ENCODE data around the gene LRPPRC.

Gene LRPPRC

DNA sequence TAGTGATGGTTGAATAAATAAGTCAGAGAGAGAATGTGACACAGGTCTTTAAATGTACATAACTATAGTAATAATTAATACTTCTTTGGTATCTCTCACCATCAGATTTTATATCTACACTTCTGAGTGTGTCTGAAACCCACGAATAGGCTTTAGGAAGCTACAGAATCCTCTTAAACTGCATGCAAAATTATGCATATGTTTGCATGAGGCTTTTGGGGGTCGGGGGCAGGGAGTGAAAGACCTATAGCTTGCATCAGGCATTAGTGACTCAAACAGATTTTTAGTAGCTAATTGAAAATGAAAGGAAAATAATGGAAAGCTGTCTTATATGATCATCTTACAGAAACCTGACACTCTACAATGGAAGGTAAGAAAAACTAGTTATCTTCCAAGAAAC lies 14.9 kb downstream of the LRPPRC start:
- in situ Hi-C loops (cut with MboI; ENCODE audit: low sequenced_read_pairs) = no loop called here

DNA sequence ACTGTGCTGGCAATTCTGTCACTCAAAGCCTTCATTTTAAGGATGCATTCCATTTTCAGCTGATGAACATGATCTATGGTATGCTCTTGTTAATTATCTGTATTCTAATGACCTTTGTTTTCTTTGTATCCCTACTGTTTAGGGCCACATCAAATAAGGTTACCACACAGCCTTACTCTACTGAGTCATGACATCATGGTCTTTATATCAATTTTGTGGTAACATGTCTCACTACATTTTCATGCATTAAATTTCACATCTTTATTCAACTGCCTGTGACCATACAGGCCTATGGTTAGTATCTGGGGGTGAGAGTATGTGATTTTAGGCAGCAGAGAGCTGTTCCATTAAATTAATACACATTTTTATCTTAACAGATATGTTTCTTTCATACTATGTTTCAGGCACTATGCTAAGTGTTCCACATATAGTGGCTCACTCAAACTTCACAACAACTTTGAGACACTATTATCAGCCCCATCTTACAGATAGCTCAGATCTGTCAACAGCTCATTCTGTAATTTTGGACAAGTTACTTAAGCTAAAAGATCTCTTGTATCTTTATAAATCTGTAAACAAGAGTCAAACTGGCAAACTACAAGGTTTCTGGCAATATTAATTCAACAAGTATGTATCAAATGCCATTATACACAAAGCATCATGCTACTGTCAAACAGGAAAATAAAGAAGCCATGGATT lies 18.0 kb downstream of the LRPPRC start:
- in situ Hi-C loops (cut with MboI; ENCODE audit: low sequenced_read_pairs) = no loop called here

DNA sequence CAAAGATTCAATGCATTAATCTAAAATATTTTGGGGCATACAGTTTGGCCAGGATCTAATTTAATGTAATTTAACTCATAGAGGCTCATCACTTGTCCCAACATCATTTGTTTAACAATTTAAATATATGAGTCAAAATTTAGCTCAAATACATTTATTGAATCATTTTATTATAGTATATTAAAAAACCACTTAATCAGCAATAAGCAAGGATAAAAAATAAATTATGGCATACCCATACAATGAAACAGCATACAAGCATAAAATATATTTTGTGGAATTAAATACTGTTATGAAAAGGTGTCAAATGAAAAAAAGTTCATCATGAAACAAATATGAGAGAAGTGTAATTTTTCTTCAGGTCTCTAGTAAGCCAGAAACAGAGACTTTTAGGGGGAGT lies 34.9 kb downstream of the LRPPRC start:
- in situ Hi-C loops (cut with MboI; ENCODE audit: low sequenced_read_pairs) = no loop called here

DNA sequence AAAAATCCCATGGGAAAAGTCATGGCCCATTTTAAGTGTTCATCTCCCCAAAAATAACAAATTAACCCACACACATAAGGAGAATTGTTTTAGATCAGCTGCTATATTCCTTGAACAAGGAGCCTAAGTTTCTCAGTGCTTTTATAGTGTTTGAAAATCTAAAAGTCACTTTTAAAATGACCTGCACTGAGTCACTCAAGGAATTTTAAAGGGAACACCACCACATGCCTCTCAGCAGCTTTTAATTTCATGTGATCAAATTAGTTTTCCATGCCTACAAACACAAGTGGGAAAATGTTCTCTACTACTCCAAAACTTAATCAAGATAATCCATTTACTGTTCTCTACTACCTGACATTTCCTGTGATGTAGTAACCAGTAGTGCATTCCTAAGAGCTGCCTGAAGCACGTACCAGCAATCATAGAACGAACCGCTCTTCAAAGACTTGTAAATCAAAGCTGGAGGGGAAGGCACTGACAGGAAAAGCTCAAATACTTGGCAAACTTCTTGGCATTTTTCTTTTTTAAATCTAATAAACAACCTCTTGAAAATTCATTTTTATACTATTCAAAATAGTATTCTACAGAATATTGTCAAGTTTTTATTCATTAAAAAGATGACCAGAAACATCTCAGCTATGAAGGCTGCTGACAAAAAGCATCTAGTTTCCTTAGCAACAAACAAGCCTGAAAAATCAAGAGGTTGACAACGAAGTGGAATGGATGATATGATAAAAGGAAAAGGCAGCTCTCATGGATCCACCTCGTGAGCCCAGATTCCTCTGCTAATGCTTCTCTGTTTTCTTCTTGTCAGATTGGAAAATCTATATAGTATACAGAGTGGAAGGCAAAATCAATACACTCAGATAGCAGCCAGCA lies 37.2 kb downstream of the LRPPRC start:
- in situ Hi-C loops (cut with MboI; ENCODE audit: low sequenced_read_pairs) = no loop called here

DNA sequence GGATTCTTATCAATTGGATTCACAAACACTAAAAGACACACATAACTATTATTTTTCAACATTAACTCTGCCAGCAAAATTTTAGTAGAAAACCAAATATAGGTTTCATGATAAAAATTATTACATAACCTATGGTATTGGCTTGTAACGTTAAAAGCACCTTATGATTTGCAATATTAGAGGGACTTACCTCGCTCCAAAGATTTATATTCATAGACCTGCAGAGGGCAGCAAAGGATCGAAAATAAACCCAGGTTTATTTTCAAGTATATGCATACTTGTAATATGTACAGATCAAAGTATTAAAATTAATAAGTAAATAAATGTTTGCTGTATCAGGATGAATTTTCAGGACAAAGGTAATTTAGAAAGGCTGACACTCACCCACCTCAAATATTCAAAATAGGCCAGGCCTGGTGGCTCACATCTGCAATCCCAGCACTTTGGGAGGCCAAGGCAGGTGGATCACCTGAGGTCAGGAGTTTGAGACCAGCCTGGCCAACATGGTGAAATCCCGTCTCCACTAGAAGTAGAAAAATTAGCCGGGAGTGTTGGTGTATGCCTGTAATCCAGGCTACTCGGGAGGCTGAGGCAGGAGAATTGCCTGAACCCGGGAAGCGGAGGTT lies 45.3 kb downstream of the LRPPRC start:
- in situ Hi-C loops (cut with MboI; ENCODE audit: low sequenced_read_pairs) = no loop called here

DNA sequence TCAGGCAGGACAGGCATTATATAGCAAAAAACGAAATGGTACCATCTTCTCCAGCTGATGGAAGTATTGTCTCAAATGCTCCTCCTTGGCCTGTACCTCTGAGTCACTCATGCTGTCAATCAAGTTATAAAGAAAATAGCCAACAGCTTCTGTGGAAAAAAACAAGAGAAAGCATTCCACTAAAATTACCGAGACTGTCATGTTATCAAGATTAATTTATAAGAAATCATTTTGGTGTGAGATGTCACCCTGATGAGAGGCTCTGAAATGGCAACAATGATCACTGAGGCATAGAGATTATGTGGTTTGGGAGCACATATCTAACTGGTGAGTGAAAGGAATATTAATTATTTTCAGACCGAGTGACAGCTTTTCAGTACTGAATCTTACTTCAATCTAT lies 47.4 kb downstream of the LRPPRC start:
- in situ Hi-C loops (cut with MboI; ENCODE audit: low sequenced_read_pairs) = no loop called here

DNA sequence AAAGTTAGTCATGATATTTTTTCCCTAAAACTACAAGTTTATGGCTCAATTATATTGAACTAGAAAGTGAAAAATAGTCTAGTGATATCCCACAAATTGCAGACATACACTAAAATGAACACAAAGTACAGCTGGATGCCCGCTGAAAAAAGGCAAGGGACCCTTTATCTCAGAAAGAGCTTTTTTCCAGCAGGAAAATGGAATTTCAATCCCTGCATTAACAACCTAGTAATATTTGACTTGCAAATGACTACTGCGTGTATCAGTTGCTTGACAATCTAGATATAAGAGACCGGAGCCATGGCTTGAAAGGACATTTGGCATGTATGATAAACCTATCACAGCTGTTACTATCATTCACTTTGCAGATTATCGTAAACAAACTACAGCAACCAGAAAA lies 49.1 kb downstream of the LRPPRC start:
- in situ Hi-C loops (cut with MboI; ENCODE audit: low sequenced_read_pairs) = no loop called here

DNA sequence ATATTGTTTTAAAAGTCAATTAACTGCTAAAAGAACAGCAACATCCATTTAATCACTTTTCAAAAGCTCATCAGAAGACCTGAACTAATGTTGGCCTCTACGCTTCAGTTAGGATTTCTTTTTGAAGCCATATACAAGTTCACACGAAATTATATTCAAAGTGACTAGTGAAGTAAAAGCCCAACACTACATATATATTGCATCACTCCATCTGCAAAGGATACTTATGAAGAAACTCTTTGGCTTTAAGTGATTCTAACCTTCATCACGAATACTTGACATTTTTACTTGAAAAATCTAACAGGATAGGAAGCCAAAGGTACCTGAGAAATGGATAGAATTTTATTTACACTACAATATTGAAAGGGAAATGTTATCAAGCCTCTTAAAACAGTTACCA lies 50.4 kb downstream of the LRPPRC start:
- in situ Hi-C loops (cut with MboI; ENCODE audit: low sequenced_read_pairs) = no loop called here

DNA sequence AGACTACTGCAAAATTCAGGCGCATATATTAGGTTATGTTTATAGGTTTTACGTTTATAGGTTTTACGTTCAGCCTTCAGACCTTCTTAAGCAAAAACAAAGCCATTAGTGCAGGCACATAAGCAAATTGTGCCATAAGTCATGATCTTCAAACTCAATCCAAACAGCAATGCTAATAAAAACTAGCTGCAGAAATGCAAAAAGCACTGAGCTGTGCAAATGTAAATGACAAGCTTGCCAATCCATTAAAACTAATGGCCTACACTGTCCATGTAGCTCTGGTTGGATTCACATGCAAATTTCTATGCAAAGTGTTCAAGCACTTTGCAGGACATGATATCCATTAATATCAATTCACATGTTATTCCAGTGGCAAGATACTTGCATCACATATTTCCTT lies 50.9 kb downstream of the LRPPRC start:
- in situ Hi-C loops (cut with MboI; ENCODE audit: low sequenced_read_pairs) = no loop called here

DNA sequence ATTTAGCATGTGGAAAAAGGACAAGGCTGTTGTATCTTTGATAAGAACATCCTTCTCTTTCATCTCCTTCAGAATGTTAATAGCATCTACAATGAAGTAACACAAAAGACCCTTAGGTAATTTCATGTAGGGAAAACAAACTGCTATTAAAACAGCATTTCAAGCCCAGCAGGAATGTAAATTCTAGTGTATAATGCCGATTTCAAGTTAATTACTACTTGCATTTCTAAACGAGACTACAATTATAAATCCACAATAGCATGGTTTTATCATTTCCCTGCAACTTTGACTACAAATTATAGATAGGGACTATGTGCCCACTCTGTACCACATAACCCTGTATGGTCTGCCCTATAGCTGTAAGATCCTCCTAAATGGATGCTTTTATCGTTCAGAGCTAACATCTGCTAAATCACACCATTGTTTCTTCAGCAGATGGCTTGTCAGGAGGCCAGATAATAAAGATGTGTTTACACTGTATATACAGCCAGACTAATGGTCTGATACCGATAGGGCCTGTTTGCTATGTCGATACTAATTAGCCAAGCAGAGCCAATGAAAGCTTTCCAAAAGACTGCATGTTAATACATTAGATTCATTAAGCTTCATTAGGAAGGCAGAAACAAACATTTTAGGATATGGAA lies 51.9 kb downstream of the LRPPRC start:
- in situ Hi-C loops (cut with MboI; ENCODE audit: low sequenced_read_pairs) = no loop called here

DNA sequence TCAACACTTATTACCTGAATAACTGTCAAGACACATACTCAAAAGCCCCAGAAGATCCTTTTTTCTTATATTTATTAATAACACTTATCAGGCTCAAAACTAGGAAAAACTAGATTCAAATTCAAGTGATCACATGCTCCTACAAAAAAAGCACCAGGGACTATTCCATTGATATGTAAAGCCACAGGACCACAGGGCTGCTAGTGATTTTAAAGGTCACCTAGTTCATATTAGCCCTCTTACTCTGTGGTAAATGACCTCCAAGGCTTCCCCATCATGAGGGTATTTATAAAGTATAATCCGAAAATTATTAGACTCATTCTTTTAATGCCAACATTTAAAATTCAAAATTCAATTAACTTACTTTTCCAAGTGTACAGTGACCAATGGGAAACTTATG lies 52.5 kb downstream of the LRPPRC start:
- in situ Hi-C loops (cut with MboI; ENCODE audit: low sequenced_read_pairs) = no loop called here

DNA sequence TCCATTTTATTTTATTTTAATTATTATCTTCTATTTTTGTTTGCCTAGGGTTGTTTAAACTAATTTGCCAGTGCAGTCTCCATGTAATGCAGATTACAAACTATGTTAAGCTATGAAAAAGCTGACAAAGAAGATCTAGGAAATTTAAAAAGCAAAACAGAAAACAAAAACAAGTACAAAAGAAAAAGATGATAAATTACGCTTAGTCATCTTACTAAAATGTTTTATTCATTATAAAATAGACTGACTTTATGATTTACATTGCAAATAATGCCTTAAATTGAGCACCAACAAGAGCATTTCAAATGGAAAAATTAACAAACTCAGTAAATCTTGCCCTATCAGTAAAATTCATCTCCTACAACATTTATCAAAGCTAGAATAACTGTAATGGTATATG lies 52.9 kb downstream of the LRPPRC start:
- in situ Hi-C loops (cut with MboI; ENCODE audit: low sequenced_read_pairs) = no loop called here

DNA sequence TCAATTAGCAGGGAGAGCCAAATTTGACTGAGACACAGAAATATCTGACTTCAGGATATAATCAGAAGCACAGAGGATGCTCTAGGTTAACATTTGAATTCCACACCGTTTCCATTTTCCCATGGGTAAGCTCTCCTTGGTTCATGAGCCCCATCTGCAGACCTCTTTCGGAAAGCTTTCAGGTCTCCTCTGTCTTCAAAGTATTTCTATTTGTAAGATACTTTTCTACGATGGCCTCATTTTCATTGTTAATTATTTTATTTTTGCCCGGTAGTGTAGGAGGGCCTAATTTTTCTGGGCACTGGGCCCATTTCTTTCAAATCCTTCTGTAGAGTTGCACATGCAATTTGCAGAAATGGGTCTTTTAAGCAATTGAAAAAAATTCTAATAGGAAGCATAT lies 53.8 kb downstream of the LRPPRC start:
- in situ Hi-C loops (cut with MboI; ENCODE audit: low sequenced_read_pairs) = no loop called here

DNA sequence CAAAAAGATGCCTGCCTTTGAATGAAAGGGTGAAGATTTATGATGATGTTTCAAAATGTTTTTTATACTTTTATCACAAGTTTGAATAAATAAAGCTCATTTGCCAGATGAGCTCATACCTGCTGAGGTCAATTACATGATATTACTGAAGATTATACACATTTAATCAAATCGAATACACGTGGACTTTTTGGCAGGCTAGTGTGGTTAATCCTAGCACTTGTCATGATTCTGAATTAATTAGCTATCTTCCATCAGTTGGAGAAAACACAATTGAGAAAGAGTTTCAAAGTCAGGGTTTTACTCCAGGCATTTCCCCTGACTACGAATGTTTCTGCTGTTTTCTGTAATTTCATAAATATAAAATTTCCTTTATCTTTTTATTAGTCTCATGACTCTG lies 54.4 kb downstream of the LRPPRC start:
- in situ Hi-C loops (cut with MboI; ENCODE audit: low sequenced_read_pairs) = no loop called here

DNA sequence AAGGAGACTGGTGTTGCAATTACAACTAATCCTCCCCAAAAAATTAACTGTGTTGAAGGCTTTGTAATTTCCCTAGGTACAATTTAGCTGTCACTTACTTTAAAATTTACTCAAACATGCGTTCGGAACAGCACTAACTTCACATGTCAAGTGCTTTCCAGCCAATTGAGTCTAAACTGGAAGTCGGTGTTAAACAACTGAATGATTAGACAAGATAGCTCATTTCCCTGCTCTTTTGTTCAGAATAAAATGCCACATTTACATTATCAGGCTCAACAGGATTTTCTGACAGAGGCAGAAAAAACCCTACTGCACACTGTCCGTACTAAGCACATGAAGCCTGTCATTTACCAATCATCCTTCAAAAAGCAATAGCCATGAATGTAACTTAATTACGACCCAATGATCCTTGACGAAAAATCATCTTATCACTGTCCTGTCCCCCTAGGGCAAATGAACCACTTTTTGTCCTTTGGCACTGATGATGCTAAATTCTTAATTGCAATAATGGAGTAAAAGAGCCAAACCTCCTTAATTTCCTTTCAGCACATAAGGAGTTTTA lies 56.0 kb downstream of the LRPPRC start:
- in situ Hi-C loops (cut with MboI; ENCODE audit: low sequenced_read_pairs) = no loop called here

DNA sequence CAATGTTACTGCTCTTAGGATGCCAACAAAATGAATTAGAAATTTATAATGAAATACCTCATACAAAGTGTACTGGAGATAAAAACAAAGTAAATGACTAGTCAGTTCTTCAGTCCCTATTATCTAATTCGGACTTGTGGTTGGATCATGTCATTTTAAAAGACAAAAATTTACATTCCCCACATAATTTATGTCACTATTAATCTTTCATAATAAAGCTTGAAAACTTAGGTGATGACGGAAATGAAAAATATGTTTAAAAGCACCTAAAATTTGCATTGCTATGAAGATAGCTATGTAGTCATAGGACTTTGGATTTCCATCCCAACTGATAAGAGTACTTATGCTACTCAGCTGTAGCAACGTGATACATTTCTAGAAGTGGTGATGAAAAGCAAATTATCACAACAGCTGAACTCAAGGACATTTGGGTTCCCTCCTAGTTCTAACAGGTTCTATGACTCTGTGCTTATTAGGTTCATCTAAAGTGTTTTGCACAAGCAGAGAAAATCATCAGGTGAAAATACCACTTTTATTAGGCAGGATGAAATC lies 58.4 kb downstream of the LRPPRC start:
- in situ Hi-C loops (cut with MboI; ENCODE audit: low sequenced_read_pairs) = no loop called here

DNA sequence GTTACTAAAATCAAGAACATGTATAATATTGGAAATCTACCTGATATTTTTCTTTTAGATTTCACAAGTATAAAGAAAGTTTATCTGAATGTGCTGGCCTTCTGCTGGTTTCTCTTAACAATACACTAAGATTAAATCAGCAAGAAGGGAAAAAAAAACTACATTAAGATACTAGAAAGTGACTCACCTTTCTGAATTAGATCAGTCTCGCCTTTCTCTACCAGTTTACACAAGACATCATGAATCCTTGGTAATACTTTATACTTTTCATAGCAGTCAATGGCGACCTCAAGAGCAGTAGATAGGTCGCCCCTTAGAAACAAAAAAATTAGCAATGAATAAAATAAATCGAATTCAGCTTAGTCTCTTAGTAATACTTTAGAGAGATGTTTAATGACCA lies 61.2 kb downstream of the LRPPRC start:
- in situ Hi-C loops (cut with MboI; ENCODE audit: low sequenced_read_pairs) = no loop called here

DNA sequence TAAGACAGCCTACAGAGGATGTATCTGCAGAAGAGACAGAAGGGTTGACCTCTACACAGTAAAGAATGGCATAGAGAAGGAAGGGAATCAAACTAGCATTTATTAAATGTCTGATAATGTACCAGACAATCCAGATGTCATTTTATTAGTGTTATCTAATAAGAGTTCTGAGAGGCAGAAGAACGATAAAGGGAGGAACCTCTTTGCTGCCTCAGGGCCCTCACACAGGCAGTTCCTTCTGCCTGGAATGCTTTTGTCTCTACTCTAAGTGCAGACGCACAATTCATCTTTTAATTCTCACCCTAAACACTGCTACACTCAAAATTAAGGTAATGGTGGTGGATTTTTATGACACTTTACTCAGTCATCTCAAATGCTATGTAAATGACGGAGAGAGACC lies 64.5 kb downstream of the LRPPRC start:
- in situ Hi-C loops (cut with MboI; ENCODE audit: low sequenced_read_pairs) = no loop called here

DNA sequence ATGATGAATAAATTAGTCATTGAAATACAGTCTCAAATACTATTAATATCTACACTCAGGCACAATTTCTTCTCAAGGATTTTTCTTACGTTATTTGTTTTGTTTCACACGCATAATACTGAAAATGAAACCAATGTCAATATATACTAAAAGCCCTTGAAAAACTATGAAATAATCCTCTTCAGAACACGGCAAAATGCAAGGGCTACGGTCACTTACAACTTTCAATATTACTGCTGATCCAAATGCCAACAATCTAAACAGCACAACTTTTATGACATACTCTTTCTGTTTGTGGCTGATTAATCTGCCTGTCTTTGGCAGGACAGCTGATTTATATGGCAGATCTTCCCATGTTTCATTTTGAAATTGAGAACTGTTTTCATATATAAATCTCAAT lies 68.3 kb downstream of the LRPPRC start:
- in situ Hi-C loops (cut with MboI; ENCODE audit: low sequenced_read_pairs) = no loop called here

DNA sequence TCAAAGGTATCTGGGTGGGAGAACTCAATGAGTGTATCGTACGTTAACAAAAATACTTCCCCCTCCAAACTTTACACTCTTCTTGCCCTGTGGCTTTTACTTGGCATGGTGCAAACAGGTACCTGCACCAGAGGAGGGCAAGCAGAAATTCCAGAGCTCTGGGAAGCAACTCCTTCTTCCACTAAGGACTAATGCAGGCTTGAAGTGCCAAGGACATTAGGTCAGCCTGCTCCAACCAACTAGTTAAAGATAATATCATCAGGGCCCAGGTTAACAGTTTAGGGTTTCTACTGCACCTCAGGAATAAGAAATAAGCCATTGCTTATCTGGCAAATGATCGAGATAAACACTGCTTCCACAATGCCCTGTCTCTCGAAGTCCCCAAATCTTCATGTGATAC lies 70.4 kb downstream of the LRPPRC start:
- in situ Hi-C loops (cut with MboI; ENCODE audit: low sequenced_read_pairs) = no loop called here

DNA sequence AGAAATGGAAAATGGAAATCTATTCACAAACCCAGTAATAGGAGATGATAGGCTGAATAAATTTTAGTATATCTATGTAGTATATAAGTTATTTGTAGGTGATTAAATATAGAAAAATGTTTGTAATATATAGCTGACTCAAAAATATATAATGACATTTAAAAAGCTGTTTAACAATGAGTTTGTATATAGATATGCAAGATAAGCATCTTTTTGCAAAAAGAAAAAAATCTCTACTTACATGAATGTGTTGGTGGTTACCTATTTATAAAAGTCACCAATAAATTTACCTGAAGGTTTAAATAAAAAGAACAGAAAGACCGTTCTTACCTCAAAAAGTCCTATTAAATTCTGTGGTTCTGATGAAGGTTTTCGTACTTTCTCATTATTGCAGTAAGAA lies 71.3 kb downstream of the LRPPRC start:
- in situ Hi-C loops (cut with MboI; ENCODE audit: low sequenced_read_pairs) = no loop called here

All from hTERT RPE-1 (cell line).